Measurements from ENCODE around the gene PLOD1.

DNA sequence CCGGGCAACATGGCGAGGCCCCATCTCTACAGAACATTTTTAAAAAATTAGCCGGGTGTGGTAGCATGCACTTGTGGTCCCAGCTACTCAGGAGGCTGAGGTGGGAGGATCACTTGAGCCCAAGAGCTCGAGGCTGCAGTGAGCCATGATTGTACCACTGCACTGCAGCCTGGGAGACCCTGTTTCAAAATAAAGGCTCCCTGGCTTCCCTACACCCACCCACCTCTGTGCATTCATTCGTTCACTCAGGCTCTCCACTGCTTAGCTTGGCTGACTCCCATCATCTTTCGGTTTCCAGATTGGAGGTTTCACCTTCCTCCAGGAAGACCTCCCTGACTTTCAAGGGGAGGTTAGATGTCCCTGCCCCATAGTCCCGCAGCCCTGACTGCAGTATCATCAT is 22.5 kb upstream of the PLOD1 start:
- TF ChIP-seq POLR2AphosphoS5 (IDR thresholded peaks at IDR 0.05) (no peak), POLR2A (IDR thresholded peaks at IDR 0.05) (no peak), EP300 (IDR thresholded peaks at IDR 0.05; ENCODE audit: low read depth) (no peak)
- TF ChIP-seq, protein P1, sequence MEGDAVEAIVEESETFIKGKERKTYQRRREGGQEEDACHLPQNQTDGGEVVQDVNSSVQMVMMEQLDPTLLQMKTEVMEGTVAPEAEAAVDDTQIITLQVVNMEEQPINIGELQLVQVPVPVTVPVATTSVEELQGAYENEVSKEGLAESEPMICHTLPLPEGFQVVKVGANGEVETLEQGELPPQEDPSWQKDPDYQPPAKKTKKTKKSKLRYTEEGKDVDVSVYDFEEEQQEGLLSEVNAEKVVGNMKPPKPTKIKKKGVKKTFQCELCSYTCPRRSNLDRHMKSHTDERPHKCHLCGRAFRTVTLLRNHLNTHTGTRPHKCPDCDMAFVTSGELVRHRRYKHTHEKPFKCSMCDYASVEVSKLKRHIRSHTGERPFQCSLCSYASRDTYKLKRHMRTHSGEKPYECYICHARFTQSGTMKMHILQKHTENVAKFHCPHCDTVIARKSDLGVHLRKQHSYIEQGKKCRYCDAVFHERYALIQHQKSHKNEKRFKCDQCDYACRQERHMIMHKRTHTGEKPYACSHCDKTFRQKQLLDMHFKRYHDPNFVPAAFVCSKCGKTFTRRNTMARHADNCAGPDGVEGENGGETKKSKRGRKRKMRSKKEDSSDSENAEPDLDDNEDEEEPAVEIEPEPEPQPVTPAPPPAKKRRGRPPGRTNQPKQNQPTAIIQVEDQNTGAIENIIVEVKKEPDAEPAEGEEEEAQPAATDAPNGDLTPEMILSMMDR (IDR thresholded peaks at IDR 0.05): no peak

Data from transverse colon (tissue), 4 donors.